GM23338 (cell line): Measurements from ENCODE around the gene WNT5A. TPM values are rescaled to one million over a fixed set of nuclear protein-coding genes. Genes with fewer than 3 reads are reported as not detected.

ENCODE experiments used
- ATAC-seq: fragments of 200-7000 bp; cut with Tn5 transposase; 3 replicates; pipeline ENCODE4 v1.9.1; 2020
- DNase-seq: peaks from one replicate; pipeline ENCODE4 v3.0.0-alpha.2; 2015; ENCODE audit warnings: low spot score
- H2AFZ ChIP-seq: fragments of 200-600 bp; sonication (generic); 2 replicates; pipeline ENCODE4 v1.8.0; 2016; ENCODE audit warnings: antibody characterized with exemption, mild to moderate bottlenecking, moderate library complexity
- H3F3A ChIP-seq: fragments of 200-600 bp; sonication (generic); replicated peaks from 2 replicates; pipeline ENCODE4 v1.8.0; 2017; ENCODE audit warnings: antibody characterized with exemption, mixed run types, low read depth
- H3K27ac ChIP-seq: fragments of 200-600 bp; sonication (generic); 2 replicates; pipeline ENCODE4 v1.6.1; 2016; ENCODE audit warnings: low read depth
- H3K27me3 ChIP-seq: fragments of 200-600 bp; sonication (generic); 2 replicates; pipeline ENCODE4 v1.8.0; 2016; ENCODE audit warnings: mild to moderate bottlenecking, mixed run types, moderate library complexity; ENCODE audit not compliant: insufficient read depth
- H3K36me3 ChIP-seq: fragments of 200-600 bp; sonication (generic); 2 replicates; pipeline ENCODE4 v1.8.0; 2016; ENCODE audit warnings: mild to moderate bottlenecking; ENCODE audit not compliant: insufficient read depth
- H3K4me1 ChIP-seq: fragments of 200-600 bp; sonication (generic); 2 replicates; pipeline ENCODE4 v1.8.0; 2016; ENCODE audit warnings: mild to moderate bottlenecking, moderate library complexity; ENCODE audit not compliant: insufficient read depth
- H3K4me2 ChIP-seq: fragments of 200-600 bp; sonication (generic); 2 replicates; pipeline ENCODE4 v1.7.1; 2017; ENCODE audit warnings: mixed run types
- H3K4me3 ChIP-seq: fragments of 200-600 bp; sonication (generic); 2 replicates; pipeline ENCODE4 v1.6.1; 2016; ENCODE audit warnings: mixed run types
- H3K79me2 ChIP-seq: fragments of 200-600 bp; sonication (generic); replicated peaks from 2 replicates; pipeline ENCODE4 v1.8.0; 2017; ENCODE audit warnings: mild to moderate bottlenecking; ENCODE audit not compliant: insufficient read depth
- H3K9me2 ChIP-seq: fragments of 200-600 bp; sonication (generic); 2 replicates; pipeline ENCODE4 v1.8.0; 2017; ENCODE audit not compliant: insufficient read depth
- H4K20me1 ChIP-seq: fragments of 200-600 bp; sonication (generic); replicated peaks from 2 replicates; pipeline ENCODE4 v1.8.0; 2017; ENCODE audit warnings: mild to moderate bottlenecking; ENCODE audit not compliant: insufficient read depth
- H3K27ac Mint-ChIP-seq: 2 replicates; pipeline ENCODE4 v1.8.0; 2020; ENCODE audit warnings: inconsistent platforms, mild to moderate bottlenecking, moderate library complexity, mixed read lengths
- H3K27me3 Mint-ChIP-seq: 3 replicates; pipeline ENCODE4 v1.8.0; 2022; ENCODE audit warnings: low read depth, mild to moderate bottlenecking, moderate library complexity, mixed read lengths, inconsistent platforms; ENCODE audit not compliant: insufficient read depth, poor library complexity
- H3K36me3 Mint-ChIP-seq: 3 replicates; pipeline ENCODE4 v1.8.0; 2021; ENCODE audit warnings: low read depth, mild to moderate bottlenecking, inconsistent platforms, moderate library complexity, mixed read lengths
- H3K4me1 Mint-ChIP-seq: 3 replicates; pipeline ENCODE4 v1.8.0; 2020; ENCODE audit warnings: mild to moderate bottlenecking, inconsistent platforms, mixed read lengths
- H3K4me3 Mint-ChIP-seq: 3 replicates; pipeline ENCODE4 v1.8.0; 2021; ENCODE audit warnings: moderate library complexity, mild to moderate bottlenecking, inconsistent platforms, mixed read lengths
- H3K9me3 Mint-ChIP-seq: 3 replicates; pipeline ENCODE4 v1.8.0; 2020; ENCODE audit warnings: moderate library complexity, mild to moderate bottlenecking, inconsistent platforms, mixed read lengths
- EZH2 ChIP-seq: fragments of 200-600 bp; sonication (generic); IDR thresholded peaks from one replicate; pipeline ENCODE4 v1.8.0; 2017; ENCODE audit warnings: antibody characterized with exemption, mild to moderate bottlenecking, low read depth; ENCODE audit not compliant: unreplicated experiment
- EZH2phosphoT487 ChIP-seq: fragments of 200-600 bp; sonication (generic); IDR thresholded peaks from one replicate; pipeline ENCODE4 v1.8.1; 2018; ENCODE audit warnings: antibody characterized with exemption; ENCODE audit not compliant: unreplicated experiment
- POLR2AphosphoS5 ChIP-seq: IDR thresholded peaks from 2 replicates; pipeline ENCODE4 v1.6.1; 2016; ENCODE audit warnings: antibody characterized with exemption, low read depth
- ZNF331 ChIP-seq: fragments of 250-450 bp; sonication (Bioruptor Pico); IDR thresholded peaks from 2 replicates; pipeline ENCODE4 v1.5.0; 2020; ENCODE audit warnings: low read depth, mild to moderate bottlenecking, moderate library complexity
- polyA plus RNA-seq: library from polyadenylated mRNA; unstranded; fragments of >200 nt; fragmentation: Nextera tagmentation; extraction: Ambion mirVana; gene quantifications from 2 replicates; pipeline ENCODE4 v1.2.1, GENCODE V29; 2016
- total RNA-seq: library from RNA; depleted of rRNA; stranded (reverse); fragments of >200 nt; shearing (Covaris generic); gene quantifications from 2 replicates; pipeline ENCODE4 v1.2.3, GENCODE V29; 2014
- TF ChIP-seq, protein P1 (sequence below), 2 experiments: fragments of 200-600 bp in 1 of 2; sonication (generic) in 1 of 2; conservative IDR thresholded peaks; 2 replicates each; pipeline versions ENCODE4 v1.5.1 to v1.6.1; 2016 to 2017; ENCODE audit warnings: antibody characterized with exemption in 2 of 2, low read depth in 2 of 2, mild to moderate bottlenecking in 2 of 2, moderate library complexity in 1 of 2

The WNT5A gene
- total and polyA plus RNA-seq, 2 experiments from 2014 or later = 0.53 to 4.0 TPM

DNA sequence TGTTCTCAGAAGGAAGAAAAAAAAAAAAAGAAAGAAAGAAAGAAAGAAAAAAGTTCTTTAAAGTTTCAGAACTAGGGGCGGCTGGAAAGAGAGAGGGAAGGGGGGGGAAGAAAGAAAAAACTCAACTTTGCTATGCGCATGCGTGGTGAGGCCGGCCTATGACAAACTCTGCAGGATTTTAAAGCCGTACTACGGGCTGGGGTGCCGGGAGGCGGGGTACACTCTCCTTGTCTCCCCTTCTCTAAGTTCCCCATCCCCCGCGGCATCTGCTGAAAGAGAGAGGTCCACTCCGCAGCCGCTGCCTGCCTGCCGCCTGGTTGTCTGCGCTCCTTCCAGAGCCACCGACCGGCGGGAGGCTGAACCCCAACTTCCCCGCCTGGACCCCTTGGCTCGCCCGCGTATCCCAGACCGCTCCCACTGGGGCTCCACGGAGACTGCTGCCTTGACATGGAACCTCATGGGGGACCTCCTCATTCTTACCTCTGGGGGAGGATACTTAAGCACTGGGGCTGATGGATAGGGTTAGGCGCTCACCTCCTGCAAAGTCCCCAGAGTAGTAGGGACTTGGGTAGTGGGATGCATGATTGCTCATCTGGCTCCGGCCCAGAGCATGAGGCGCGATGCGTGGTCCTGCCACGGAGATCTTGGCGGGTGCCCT lies 1.4 kb upstream of the WNT5A start:
- Mint-ChIP-seq H3K36me3 (no peaks in the 10 kb centered on the region), H3K27me3 (peaks cover 71% of the 10 kb centered on the region), H3K4me1 (peaks cover 26% of the 10 kb centered on the region), H3K4me3 (peak overlapping the region; percentile 82), H3K27ac (no peak overlapping the region), H3K9me3 (peaks cover 10% of the 10 kb centered on the region; the same call in 2 of the 3 replicates)
- Histone ChIP-seq H2AFZ (peak overlapping the region; percentile 88), H3K4me3 (peak overlapping the region; percentile 93), H3K79me2 (no peaks in the 10 kb centered on the region), H3K27ac (no peak overlapping the region), H3K9me2 (no peaks in the 10 kb centered on the region), H3K27me3 (peaks cover 89% of the 10 kb centered on the region), H3K4me1 (peaks cover 32% of the 10 kb centered on the region), H3F3A (peaks cover 17% of the 10 kb centered on the region), H3K4me2 (peak overlapping the region; percentile 100), H4K20me1 (no peaks in the 10 kb centered on the region; the same call in 1 of the 2 replicates), H3K36me3 (no peaks in the 10 kb centered on the region)
- ATAC-seq = peak; percentile 8
- TF ChIP-seq EZH2 (peak; percentile 61), POLR2AphosphoS5 (no peak), ZNF331 (no peak)
- TF ChIP-seq, protein P1, sequence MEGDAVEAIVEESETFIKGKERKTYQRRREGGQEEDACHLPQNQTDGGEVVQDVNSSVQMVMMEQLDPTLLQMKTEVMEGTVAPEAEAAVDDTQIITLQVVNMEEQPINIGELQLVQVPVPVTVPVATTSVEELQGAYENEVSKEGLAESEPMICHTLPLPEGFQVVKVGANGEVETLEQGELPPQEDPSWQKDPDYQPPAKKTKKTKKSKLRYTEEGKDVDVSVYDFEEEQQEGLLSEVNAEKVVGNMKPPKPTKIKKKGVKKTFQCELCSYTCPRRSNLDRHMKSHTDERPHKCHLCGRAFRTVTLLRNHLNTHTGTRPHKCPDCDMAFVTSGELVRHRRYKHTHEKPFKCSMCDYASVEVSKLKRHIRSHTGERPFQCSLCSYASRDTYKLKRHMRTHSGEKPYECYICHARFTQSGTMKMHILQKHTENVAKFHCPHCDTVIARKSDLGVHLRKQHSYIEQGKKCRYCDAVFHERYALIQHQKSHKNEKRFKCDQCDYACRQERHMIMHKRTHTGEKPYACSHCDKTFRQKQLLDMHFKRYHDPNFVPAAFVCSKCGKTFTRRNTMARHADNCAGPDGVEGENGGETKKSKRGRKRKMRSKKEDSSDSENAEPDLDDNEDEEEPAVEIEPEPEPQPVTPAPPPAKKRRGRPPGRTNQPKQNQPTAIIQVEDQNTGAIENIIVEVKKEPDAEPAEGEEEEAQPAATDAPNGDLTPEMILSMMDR (conservative IDR thresholded peaks at IDR 0.05; ENCODE audit: low read depth in 2 of 2) = 0 out of 4 replicates have a peak, but pooled peaks of 1 of the 2 experiments have one; percentile 3
- DNase-seq = peak; percentile 97

DNA sequence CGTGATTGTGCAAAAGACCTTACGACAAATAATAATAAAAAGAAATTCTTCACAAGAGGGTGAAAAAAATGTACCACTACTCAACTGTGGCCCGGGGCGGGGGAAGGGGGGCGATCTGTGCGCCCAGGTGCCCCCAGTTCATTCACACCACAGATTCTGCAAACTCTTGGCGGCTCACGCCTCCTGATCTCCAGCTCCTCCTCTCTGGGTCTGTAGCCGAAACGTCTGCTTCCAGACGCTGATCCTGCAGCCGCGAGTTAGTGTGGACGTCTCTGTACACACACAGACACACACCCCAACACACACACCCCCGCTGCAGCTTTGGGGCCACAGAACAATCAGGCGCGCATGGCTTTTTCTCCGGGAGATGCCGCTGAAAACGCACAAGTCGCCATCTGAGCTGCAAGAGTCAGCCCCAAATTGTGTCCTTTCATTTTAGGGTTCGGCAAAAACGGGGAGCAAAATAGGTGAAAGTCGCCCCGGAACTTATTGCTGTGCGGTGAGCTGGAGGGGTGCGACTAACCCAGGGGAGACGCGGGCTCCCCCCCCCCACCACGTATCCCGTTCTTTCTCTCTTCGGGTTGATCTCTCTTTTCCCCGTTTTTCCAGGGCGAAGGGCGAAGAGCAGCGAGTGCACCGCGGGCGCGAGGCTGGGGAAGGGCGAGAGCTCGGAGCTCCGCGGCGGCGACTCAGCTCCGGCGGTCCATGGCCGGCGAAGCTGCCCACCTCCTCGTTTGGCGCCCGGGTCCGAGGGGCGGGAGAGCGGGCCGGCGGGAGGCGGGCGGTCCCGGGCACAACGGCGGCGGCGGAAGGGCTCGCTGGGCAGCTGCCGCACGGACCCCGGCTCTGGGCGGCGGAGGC lies 505 bp upstream of the WNT5A start:
- Mint-ChIP-seq H3K4me1 (peaks cover 32% of the 10 kb centered on the region), H3K27me3 (peaks cover 80% of the 10 kb centered on the region), H3K4me3 (peak overlapping the region; percentile 82), H3K36me3 (peaks cover 4% of the 10 kb centered on the region; the same call in 1 of the 3 replicates), H3K9me3 (peaks cover 19% of the 10 kb centered on the region; the same call in 2 of the 3 replicates), H3K27ac (no peak overlapping the region)
- H3F3A ChIP-seq = peaks cover 19% of the 10 kb centered on the region
- peak overlapping the region; percentile 95 for H2AFZ ChIP-seq
- no peaks in the 10 kb centered on the region for H3K79me2 ChIP-seq
- H3K27ac ChIP-seq = no peak overlapping the region
- H3K4me1 ChIP-seq = peaks cover 40% of the 10 kb centered on the region
- peak; percentile 66 for DNase-seq
- peak overlapping the region; percentile 100 for H3K4me2 ChIP-seq
- H4K20me1 ChIP-seq = no peaks in the 10 kb centered on the region; the same call in 1 of the 2 replicates
- ATAC-seq = peak; percentile 1; the same call in 2 of the 3 replicates
- peaks cover 93% of the 10 kb centered on the region for H3K27me3 ChIP-seq
- H3K9me2 ChIP-seq = no peaks in the 10 kb centered on the region
- H3K4me3 ChIP-seq = peak overlapping the region; percentile 93
- TF ChIP-seq EZH2 (peak; percentile 71), EZH2phosphoT487 (no peak)
- no peaks in the 10 kb centered on the region for H3K36me3 ChIP-seq
